NCI-H187 treated with DMSO at 0.1 percent for 48 hours (cell line): ENCODE measurements around the gene ABCC1.
"Not testable (repeated sequence)": the region's sequence is repeated elsewhere in the genome, so short reads cannot be mapped to it uniquely, and the experiment has no call there.

Source experiments
- DNase-seq: peaks from one replicate; lab custom pipeline; 2025; lab: John Stamatoyannopoulos, UW

ABCC1 gene

DNA sequence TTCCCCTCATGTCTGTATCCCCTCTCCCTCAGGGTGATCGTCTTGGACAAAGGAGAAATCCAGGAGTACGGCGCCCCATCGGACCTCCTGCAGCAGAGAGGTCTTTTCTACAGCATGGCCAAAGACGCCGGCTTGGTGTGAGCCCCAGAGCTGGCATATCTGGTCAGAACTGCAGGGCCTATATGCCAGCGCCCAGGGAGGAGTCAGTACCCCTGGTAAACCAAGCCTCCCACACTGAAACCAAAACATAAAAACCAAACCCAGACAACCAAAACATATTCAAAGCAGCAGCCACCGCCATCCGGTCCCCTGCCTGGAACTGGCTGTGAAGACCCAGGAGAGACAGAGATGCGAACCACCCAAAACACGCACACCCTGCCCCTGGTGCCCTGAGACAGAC, 191.7 kb downstream of the ABCC1 start:
- DNase-seq: no peak

DNA sequence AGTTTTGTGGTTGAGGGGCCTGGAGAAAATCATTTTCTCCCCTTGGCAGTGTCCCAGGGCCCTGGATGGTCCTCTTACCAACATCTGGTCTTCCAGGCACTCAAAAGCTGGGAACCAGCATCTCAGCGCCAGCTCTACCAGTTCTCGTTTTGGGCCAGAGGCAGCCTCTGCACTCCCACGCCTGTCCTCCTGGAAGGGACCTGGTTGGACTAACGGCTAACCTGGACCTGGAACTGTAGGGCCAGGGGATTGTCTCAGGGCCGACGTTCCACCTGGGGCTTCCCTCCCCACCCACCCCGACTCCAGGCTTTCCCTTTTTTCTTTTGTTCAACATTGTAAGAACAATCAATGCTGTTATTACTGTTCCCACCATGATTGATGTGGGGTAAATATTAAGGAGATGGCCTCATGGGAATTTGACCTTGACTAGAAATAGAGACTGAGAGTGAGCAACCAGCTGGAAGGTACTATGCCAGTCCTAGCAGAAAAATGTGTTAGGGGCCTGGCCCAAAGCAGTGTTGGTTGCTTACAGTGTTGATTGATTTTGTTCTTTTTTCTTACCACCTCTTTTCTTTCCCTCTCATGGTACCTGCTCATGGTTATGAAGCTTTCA, 192.5 kb downstream of the ABCC1 start:
- DNase-seq: no peak

DNA sequence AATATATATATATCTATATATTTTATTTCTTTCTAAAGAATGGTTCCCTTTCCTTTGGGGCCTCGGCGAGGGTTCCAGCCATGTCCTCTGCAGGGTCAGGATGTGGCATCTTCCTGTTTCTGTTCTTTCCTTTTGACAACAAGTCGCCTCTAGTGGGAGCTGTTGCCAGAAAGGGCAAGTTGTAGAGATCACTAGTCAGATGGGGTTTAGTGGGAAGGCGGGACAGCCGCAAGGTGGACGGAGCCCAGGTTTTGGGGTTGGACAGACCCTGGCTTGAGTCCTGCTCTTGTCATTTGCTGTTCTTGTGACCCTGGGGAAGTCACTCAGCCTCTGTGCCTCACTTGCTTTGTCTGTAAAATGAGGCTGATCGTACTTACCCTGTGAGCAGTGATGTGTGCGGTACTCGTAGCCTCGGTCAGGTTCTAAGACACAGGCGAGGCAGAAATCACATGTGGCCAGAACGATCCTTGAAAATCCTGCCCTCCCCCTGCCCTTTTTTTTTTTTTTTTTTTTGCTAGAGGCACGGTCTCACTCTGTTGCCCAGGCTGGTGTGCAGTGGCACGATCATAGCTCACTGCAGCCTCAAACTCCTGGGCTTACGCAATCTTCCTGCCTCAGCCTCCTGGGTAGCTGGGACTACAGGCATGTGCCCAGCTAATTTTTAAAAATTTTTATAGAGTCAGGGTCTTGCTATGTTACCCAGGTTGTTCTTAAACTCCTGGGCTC, 193.8 kb downstream of the ABCC1 start:
- DNase-seq: no peak

DNA sequence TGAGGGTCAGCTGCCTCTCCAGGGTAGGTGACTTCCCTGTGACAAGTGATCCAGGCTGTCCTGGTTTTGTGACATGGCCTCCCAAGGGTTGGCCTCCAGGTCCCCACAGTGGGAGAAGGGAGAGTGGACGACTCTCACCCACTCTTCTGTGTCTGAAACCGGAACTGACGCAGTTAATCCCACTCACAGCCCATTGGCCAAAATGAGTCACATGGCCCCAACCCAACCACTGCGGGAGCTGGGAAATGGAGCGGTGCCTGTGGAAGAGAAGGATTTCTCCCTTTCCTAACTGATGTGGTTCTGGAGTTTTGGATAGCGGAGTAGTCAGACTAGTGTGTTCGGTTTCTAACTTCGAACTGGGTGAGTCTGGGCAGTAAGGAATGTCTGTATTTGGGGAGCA, 194.5 kb downstream of the ABCC1 start:
- DNase-seq: no peak

DNA sequence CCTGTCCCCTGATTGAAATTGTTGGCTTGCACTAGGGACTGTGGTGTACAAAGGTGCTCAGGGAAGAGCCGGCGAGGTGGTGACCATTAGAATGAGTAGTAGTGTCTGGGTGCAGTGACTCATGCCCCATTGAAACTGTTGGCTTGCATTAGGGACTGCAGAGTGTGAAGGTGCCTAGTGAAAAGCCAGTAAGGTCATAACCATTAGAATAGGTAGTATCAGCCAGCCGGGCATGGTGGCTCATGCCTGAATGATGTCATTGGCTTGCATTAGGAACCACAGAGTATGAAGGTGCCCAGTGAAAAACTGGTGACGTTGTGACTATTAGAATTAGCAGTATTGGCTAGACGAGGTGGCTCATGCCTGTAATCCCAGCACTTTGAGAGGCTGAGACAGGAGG, 195.0 kb downstream of the ABCC1 start:
- no peak for DNase-seq

DNA sequence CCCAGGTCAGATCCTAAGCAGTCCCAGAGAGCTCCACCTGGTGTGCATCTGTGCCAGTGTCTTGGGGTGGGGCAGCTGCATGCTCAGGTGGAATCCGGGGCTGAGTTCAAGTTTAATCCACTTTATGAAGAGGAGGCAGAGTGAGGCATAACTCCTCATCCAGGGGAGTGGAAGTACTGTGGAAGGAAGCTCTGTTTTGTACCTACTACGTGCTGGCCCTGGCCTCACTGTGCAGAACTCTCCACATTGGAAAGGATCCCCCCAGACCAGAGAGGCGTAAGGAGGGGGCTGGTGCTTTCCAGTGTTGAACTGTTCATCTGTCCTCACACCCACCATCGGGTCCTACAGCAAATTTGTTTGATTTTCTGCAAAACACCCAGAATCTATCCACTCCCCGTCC, 195.9 kb downstream of the ABCC1 start:
- no peak for DNase-seq

DNA sequence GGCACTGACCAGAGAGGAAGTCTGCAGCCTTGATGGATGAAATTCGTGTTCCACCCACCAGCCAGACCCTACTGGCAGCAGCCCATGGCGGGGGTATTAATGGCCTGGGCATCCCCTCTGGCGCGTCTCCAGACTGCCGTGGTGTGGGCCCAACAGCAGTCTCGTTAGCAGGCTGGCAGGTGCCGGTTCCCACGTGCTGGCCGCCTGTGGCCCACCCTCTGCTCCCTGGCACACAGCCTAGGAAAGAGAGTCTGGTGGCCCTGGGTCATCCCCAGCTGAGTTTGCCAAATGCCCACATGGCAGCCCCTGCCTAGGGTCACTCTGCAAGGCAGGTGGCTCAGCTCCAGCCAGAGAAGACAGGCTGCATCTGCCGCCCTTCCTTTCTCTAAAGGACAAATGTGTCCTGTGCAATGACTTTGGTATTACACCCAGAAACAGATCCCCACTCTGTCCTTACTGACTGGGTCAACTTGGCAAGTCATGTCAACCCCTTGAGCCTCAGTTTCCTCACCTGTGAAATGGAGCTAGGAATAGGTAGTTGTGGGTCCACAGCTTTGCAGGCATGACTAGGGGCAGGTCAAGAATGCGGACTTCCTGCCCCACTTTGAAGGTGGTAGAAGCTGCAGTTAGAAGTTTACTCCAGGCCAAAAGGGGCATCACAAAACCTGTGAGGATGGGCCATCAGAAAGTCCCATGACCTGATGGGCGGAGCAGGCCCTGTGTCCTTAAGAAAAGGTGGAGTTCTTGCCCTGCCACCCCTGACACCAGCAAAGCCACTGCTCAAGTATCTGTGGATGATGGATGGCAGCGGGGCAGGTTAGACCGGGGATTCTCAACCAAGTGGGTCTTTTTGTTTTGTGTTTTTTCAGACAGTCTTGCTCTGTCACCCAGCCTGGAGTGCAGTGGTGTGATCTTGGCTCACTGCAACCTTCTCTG, 197.2 kb downstream of the ABCC1 start:
- no peak for DNase-seq

DNA sequence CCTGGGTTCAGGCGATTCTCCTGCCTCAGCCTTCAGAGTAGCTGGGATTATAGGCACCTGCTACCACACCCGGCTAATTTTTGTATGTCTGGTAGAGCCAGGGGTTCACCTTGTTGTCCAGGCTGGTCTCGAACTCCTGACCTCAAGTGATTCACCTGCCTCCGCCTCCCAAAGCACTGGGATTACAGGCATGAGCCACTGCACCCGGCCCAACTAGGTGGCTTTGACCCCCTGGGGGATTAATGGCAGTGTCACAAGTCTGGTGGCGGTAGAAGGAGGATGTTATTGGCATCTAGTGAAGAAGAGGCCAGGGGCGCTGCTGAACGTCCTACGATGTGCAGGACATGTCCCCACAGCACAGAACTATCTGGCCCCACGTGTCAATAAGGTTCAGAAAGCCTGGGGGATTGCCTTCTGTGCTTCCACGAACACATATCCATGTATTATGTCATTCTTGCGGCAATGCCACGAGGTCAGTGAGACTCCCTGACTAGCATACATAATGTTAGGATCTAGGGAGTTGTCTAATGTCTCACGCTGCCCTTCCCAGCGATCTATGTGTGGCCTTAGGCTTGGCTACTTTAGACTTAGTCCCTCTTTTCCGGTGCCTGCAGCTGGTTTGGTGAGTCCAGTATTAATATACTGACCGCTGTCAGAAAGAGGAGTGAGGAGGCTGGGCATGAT, 198.0 kb downstream of the ABCC1 start:
- no peak for DNase-seq

DNA sequence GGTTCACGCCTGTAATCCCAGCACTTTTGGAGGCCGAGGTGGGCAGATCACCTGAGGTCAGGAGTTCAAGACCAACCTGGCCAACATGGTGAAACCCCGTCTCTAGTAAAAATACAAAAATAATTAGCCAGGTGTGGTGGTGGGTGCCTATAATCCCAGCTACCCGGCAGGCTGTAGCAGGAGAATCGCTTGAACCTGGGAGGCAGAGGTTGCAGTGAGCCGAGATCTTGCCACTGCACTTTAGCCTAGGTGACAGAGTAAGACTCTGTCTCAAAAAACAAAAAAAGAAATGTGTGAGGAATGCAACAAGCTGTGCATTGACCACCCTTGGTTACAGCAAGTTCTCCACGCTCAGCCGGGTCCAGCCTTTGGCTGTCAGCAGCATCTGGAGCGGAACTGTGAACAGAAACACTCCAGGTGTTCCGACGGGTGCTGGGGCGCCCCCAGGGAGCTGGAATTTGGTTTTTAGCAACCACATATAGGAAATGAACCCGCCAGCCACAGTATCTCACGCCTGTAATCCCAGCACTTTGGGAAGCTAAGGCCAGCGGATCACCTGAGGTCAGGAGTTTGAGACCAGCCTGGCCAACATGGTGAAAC, 198.7 kb downstream of the ABCC1 start:
- not testable (repeated sequence) for DNase-seq

DNA sequence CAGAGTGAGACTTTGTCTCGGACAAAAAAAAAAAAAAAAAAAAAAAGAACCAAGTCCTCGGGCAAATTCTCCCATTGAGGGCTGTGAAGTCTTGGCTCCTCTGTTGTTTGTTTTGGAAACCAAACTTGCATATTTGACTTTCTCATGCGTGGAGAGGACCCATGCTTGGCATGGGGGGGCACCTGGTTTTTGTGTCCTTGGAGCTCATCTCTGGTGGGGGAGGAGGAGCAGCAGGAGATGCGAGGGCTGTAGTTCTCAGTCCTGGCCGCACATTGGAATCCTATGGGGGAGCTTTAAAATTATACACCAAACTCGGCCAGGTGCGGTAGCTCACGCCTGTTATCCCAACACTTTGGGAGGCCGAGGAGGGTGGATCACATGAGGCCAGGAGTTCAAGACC, 199.3 kb downstream of the ABCC1 start:
- no peak for DNase-seq

DNA sequence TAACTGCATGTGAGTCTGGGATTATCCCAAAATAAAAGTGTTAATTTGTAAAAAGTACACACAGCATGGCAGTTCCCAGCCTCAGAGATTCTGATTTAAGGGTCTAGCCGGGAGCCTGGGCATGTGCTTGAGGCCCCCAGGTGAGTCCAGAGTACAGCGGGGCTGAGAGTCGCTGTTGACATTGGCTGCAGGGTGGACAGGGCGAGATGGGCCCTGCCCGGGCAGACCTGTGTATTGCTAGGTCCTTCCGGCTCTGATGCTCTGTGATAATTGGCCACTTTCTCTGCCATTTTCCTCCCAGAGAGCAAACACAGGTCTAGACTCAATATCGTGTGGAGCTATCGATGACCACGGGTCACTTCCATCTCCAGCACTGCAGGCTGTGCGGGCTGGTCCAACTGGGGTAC, 200.3 kb downstream of the ABCC1 start:
- DNase-seq: no peak

DNA sequence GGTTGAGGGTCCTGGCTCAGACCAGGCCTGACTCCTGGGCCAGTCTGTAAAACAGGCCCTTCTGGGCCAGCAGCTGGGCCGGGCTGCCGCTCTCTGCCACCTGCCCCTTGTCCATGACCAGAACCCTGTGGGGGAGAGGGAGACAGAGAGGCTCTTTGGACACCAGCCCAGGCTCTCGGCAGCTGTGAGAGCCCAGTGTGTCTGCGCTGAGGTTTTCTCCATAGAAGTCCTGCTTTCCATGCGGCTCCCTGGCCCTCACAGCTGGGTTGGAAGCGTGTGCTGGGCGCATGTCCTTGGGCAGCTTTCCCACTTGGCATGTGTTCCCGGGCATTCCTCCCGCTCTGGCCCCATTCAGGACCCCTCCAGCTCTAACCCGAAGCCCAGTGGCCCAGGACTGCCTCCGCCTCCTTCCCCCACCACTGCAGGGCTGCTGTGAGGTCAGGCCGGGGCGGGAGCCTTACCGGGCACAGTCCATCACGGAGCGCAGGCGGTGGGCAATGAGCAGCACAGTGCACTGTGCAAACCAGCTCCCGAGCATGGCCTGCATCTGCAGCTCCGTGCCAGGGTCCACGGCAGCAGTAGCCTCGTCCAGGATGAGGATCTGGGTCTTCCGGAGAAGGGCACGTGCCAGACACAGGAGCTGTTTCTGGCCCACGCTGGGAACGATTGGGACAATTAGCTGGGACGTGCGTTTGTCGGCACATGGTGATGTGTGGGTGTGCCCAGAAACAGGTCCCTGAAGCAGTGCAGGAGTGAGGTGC, 200.9 kb downstream of the ABCC1 start:
- DNase-seq: no peak

DNA sequence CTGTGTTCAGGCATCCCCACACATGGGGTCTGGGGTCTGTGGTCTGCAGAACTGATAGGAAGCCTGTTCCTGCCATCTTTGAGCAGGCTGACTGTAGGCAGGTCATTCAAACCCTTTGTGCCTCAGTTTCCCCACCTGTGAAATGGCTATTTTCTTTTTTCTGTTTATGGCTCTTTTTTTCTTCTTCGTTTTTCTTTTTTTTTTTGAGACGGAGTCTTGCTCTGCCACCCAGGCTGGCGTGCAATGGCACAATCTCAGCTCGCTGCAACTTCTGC, 201.4 kb downstream of the ABCC1 start:
- no peak for DNase-seq

DNA sequence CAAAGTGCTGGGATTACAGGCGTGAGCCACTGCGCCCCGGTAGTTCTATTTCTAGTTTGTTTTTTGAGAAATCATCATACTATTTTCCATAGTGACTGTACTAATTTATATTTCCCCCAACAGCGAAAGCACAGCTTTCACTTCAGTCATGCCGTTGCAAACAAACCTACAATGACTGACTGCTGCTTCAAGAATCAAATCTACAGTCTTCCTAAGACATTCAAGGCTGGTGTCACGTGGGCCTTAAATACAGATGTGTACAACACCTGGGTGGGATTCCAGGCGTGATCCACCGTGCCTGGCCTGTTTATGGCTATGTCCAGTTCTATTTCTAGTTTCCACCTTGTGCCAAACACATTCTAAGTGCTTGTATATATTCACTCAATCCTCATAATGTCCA, 201.9 kb downstream of the ABCC1 start:
- no peak for DNase-seq

DNA sequence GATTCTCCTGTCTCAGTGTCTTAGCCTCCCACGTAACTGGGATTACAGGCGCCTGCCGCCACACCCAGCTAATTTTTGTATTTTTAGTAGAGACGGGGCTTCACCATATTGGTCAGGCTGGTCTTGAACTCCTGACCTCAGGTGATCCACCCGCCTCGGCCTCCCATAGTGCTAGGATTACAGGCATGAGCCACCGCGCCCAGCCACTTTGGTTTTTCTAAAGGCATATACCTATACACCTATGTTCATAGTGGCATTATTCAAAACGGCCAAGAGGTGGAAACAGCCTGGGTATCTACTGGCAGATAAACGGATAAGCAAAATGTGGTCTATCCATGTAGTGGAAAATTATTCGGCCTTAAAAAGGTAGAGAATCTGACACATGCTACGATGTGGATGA, 203.6 kb downstream of the ABCC1 start:
- not testable (repeated sequence) for DNase-seq

DNA sequence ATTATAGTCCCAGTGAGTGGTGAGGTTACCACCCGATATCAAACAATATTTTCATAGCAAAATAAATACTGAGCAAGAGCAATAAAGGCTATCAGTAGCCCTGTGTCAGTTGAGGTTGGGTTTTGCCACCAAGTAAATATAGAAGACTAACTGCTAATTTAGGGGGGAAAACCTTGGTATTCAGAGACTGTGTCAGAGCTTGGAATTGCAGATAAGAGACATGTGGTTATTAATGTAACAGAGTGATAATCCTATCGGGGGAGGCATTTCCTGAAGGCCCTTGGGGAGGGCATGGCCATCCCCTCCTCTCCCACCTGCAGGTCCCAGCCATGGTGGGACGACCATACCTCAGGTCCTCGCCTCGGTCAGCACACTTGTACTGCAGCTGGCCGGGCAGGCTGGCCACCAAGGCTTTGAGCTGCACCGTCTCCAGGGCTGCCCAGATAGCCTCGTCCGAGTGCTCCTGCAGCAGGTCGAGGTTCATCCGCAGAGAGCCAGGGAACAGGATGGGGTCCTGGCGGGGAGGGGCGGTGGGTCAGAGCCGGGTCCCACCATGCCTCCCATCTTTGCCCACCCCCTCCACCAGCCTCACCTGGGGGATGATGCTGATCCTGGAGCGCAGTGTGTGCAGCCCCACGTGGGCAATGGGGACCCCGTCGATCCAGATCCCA, 205.0 kb downstream of the ABCC1 start:
- no peak for DNase-seq

DNA sequence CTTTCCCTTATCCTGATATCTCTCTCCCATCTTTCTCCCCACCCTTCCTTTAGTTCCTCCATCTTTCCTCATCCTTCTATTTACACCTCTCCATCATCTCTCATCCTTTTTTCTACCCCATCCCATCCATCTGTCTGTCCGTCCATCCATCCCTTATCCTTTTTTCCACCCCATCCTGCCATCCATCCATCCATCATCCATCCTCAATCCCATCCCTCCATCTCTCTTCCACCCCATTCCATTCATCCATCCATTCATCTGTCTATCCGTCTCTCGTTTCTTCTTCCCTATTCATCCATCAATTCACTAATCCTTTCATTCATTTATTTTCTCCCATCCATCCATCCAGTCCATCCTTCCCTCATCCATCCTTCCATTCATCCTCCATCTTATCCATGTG, 205.8 kb downstream of the ABCC1 start:
- no peak for DNase-seq

DNA sequence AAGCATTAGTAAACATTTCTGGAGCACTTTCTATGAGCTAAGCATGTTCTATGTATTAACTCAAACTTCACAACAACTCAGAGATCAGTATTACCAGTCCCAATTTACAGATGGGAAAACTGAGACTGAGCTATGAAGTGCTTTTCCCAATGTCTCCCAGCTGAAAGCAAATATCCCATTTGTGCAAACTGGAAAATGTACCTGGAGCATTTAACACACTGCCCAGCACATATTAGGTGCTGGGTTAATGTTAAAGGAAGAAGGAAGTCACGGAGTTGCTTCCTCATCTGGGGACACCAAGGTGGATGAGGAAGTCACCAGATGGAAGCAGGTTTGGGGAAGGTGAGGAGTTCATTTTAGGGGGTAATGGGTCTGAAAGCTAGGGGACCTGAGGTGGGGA, 207.8 kb downstream of the ABCC1 start:
- DNase-seq: no peak

DNA sequence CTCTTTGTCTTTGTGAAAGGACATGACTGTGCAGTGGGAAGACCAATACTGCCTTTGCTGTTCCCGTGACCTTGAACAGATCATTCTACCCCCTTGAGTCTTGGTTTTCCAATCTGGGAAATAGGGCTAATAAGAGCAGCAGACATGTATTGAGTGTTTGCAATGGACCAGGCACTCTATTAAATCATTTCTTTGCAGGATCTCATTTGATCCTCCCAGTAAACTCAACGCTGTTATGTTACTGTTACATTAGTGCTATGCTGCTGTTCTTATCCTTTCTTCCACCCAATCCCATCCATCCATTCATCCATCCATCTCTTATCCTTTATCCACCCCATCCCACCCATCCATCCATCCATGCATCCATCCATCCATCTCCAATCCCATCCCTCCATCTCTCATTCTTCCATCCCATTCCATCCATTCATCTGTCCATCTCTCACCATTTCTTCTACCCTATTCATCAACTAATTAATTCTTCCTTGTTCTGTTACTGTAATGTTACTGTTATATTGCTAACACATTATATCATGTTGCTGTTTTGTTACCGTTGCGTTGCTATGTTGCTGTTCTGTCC, 208.8 kb downstream of the ABCC1 start:
- no peak for DNase-seq

DNA sequence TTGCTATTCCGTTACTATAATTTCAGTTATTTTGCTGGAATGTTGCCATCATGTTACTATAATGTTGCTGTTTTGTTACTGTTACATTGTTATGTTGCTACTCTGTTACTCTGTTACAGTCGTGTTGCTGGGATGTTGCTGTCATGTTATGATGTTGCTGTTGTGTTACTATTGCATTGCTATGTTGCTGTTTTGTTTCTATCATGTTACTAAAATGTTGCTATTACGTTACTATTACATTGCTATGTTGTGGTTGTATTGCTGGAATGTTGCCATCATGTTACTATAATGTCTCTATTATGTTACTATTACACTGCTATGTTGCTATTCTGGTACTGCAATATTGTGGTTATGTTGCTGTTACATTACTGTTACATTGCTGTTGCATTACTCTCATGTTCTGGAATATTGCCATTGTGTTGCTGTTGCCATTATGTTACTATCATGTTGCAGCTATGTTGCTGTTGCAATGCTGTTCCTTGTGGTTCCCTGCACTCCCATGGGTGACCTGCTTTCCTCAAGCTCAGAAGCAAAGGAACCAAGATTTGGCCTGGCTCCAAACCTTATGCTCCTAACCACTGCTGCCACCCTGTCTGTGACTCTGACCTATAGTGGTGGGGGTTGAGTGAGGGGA, 209.4 kb downstream of the ABCC1 start:
- DNase-seq: no peak
